Measurements from ENCODE around the gene TMEM267. TPM values are rescaled to one million over a fixed set of nuclear protein-coding genes. Genes with fewer than 3 reads are reported as not detected.

Gene TMEM267
- total and polyA plus RNA-seq, 2 experiments from 2014 or later: 6.5 to 11.2 TPM

DNA sequence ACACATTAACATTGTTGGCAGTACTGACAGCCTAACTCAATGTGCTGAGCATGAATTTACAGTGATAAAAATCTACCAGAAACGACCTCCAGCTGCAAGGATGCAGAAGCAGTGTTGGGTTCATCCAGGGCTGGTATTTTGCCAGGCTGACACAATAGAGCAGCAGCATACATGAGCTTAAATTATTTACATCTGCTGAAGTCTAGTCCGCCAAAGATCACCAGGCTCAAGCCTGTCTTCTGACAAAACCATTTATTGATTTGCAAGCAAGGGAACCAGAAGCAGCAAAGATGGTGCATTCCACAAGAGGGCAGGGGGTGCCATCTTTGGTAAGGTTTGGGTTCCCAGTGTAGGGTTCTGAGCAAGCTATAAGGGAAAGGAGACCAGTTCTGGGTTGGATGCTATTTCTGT lies 40.0 kb upstream of the TMEM267 start:
- H3K79me2 ChIP-seq (replicated peaks; ENCODE audit: insufficient read depth): no peaks in the 10 kb centered on the region
- H3K4me2 ChIP-seq: no peak overlapping the region
- Mint-ChIP-seq H3K4me3 (no peak overlapping the region), H3K27me3 (ENCODE audit: insufficient read depth, low read depth, poor library complexity) (peaks cover 3% of the 10 kb centered on the region), H3K27ac (no peak overlapping the region), H3K36me3 (ENCODE audit: low read depth) (peaks cover 42% of the 10 kb centered on the region), H3K4me1 (no peaks in the 10 kb centered on the region), H3K9me3 (peaks cover 3% of the 10 kb centered on the region)
- H3F3A ChIP-seq (replicated peaks; ENCODE audit: low read depth): no peaks in the 10 kb centered on the region
- H3K36me3 ChIP-seq (ENCODE audit: insufficient read depth): peaks cover 14% of the 10 kb centered on the region; the same call in 1 of the 2 replicates
- DNase-seq (ENCODE audit: low spot score) (no peak), ATAC-seq (no peak)
- no peaks in the 10 kb centered on the region for H3K9me2 ChIP-seq (ENCODE audit: insufficient read depth)
- no peak overlapping the region for H2AFZ ChIP-seq
- no peak overlapping the region for H3K27ac ChIP-seq (ENCODE audit: low read depth)
- H3K27me3 ChIP-seq (ENCODE audit: insufficient read depth): no peaks in the 10 kb centered on the region
- no peak overlapping the region for H3K4me3 ChIP-seq
- no peaks in the 10 kb centered on the region for H4K20me1 ChIP-seq (replicated peaks; ENCODE audit: insufficient read depth)
- H3K4me1 ChIP-seq (ENCODE audit: insufficient read depth): no peaks in the 10 kb centered on the region
- TF ChIP-seq ZNF331 (CRISPR knock-in tag; IDR thresholded peaks at IDR 0.05; ENCODE audit: low read depth) (no peak), STAT1 (IDR thresholded peaks at IDR 0.05; ENCODE audit: unreplicated experiment) (no peak)

DNA sequence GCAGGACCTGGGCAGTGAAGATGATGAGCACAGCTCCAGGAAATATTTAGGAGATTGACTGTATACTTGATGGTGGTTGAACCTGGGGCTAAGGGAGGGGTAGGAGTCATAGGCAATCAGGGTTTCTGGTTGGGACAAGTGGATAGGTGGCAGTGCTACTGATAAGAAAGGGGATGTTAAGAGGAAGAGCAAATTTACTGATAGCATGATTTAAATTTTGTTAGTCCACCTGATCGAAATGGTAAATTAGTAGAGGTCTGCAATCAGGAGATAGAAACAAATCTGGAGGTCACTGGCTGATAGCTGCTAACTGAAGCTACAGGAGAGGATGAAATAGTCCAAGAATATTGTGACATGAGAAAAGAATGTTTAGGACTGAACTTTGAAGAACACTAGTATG lies 37.0 kb upstream of the TMEM267 start:
- H3K9me3 Mint-ChIP-seq: peaks cover 3% of the 10 kb centered on the region
- Histone ChIP-seq H3K36me3 (ENCODE audit: insufficient read depth) (no peaks in the 10 kb centered on the region), H2AFZ (no peak overlapping the region), H3K79me2 (replicated peaks; ENCODE audit: insufficient read depth) (no peaks in the 10 kb centered on the region), H3K4me1 (ENCODE audit: insufficient read depth) (0 out of 2 replicates have a peak, but pooled peaks cover 4% of the 10 kb centered on the region), H3K4me2 (no peak overlapping the region), H4K20me1 (replicated peaks; ENCODE audit: insufficient read depth) (no peaks in the 10 kb centered on the region), H3K9me2 (ENCODE audit: insufficient read depth) (no peaks in the 10 kb centered on the region), H3K27ac (ENCODE audit: low read depth) (no peak overlapping the region), H3K27me3 (ENCODE audit: insufficient read depth) (no peaks in the 10 kb centered on the region), H3K4me3 (no peak overlapping the region), H3F3A (replicated peaks; ENCODE audit: low read depth) (no peaks in the 10 kb centered on the region)
- H3K36me3 Mint-ChIP-seq (ENCODE audit: low read depth): peaks cover 26% of the 10 kb centered on the region
- DNase-seq (ENCODE audit: low spot score): no peak
- H3K4me3 Mint-ChIP-seq: no peak overlapping the region
- H3K4me1 Mint-ChIP-seq: peaks cover 5% of the 10 kb centered on the region
- H3K27me3 Mint-ChIP-seq (ENCODE audit: insufficient read depth, low read depth, poor library complexity): peaks cover 3% of the 10 kb centered on the region
- H3K27ac Mint-ChIP-seq: no peak overlapping the region
- ATAC-seq: no peak
- TF ChIP-seq ZNF462 (CRISPR knock-in tag; IDR thresholded peaks at IDR 0.05): no peak
- no peak for TF ChIP-seq ZNF331 (CRISPR knock-in tag; IDR thresholded peaks at IDR 0.05; ENCODE audit: low read depth)
- TF ChIP-seq CREB1 (CRISPR knock-in tag; IDR thresholded peaks at IDR 0.05; ENCODE audit: low read depth): no peak
- TF ChIP-seq, protein P1, sequence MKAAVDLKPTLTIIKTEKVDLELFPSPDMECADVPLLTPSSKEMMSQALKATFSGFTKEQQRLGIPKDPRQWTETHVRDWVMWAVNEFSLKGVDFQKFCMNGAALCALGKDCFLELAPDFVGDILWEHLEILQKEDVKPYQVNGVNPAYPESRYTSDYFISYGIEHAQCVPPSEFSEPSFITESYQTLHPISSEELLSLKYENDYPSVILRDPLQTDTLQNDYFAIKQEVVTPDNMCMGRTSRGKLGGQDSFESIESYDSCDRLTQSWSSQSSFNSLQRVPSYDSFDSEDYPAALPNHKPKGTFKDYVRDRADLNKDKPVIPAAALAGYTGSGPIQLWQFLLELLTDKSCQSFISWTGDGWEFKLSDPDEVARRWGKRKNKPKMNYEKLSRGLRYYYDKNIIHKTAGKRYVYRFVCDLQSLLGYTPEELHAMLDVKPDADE (IDR thresholded peaks at IDR 0.05): no peak
- TF ChIP-seq, protein P2, sequence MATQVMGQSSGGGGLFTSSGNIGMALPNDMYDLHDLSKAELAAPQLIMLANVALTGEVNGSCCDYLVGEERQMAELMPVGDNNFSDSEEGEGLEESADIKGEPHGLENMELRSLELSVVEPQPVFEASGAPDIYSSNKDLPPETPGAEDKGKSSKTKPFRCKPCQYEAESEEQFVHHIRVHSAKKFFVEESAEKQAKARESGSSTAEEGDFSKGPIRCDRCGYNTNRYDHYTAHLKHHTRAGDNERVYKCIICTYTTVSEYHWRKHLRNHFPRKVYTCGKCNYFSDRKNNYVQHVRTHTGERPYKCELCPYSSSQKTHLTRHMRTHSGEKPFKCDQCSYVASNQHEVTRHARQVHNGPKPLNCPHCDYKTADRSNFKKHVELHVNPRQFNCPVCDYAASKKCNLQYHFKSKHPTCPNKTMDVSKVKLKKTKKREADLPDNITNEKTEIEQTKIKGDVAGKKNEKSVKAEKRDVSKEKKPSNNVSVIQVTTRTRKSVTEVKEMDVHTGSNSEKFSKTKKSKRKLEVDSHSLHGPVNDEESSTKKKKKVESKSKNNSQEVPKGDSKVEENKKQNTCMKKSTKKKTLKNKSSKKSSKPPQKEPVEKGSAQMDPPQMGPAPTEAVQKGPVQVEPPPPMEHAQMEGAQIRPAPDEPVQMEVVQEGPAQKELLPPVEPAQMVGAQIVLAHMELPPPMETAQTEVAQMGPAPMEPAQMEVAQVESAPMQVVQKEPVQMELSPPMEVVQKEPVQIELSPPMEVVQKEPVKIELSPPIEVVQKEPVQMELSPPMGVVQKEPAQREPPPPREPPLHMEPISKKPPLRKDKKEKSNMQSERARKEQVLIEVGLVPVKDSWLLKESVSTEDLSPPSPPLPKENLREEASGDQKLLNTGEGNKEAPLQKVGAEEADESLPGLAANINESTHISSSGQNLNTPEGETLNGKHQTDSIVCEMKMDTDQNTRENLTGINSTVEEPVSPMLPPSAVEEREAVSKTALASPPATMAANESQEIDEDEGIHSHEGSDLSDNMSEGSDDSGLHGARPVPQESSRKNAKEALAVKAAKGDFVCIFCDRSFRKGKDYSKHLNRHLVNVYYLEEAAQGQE (IDR thresholded peaks at IDR 0.05; ENCODE audit: unreplicated experiment): no peak
- TF ChIP-seq EZH2 (IDR thresholded peaks at IDR 0.05; ENCODE audit: low read depth, unreplicated experiment): no peak
- TF ChIP-seq ZNF114 (CRISPR knock-in tag; IDR thresholded peaks at IDR 0.05): no peak
- TF ChIP-seq STAT1 (IDR thresholded peaks at IDR 0.05; ENCODE audit: unreplicated experiment): no peak
- no peak for TF ChIP-seq CTCF (conservative IDR thresholded peaks at IDR 0.05; ENCODE audit: low read depth in 2 of 2)
